ENCODE data around the gene SYNDIG1.

Gene SYNDIG1

DNA sequence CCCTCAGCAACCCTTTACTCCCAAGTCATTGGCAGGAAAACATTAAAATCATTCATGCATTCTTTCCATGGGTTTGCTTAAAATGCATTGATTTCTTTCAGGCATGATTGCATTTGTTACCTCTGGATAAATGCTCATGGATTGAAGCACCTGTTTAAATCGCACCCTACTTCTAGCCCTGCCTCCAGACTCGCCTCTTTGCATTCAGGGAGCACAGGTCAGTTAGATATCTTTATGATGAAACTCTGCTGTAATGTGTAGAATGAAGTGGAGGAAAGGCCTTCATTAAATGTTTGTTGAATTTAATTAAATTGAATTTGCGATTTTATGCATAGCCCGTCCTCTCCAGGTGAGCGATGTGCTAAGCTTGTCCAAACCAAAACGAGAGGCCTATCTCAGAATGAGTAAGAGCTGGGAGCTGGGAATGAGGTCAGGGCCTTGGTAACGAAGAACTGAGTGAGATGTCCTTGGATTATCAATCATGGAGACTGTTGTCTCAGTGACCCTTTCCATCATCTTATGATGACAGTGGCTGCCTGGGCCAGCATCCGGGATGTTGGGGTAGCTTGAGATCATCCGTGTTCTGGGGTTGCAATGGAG, 210.1 kb downstream of the SYNDIG1 start:
- DNase-seq = no peak

DNA sequence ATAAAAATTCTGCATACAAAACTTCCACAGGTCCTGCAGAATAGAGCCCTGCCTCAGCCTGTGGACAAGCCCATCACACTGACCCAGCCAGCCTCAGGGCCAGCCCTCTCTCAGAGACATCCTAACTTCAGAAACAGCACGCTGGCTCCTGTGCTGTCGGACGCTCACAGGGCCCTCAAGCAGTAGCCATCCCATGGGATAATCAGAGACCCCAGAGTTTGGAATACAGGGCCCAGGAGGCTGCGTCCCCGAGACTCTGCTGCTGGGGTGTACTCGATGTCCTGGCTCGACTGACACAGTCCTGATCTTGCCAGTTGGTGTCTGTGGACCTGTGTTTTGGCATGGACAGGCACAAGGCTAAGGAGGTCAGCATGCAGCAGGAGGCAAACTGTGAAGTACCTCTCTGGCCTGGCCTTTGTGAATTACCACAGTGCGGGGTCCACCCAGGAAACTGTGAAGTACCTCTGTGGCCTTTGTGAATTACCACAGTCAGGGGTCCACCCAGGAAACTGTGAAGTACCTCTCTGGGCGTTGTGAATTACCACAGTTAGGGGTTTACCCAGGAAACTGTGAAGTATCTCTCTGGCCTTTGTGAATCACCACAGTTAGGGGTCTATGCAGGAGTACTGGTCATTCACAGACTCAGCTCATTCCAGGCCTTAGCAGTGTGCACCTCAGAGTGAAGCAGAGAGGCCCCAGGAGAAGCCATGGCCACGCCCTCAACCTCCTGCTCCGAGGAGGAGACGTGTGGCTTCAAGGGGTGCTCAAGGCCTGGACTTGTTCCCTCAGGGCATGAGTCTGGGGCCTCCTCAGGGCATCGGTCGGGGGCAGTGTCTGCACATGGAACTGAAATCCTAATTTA, 212.4 kb downstream of the SYNDIG1 start:
- no peak for DNase-seq

DNA sequence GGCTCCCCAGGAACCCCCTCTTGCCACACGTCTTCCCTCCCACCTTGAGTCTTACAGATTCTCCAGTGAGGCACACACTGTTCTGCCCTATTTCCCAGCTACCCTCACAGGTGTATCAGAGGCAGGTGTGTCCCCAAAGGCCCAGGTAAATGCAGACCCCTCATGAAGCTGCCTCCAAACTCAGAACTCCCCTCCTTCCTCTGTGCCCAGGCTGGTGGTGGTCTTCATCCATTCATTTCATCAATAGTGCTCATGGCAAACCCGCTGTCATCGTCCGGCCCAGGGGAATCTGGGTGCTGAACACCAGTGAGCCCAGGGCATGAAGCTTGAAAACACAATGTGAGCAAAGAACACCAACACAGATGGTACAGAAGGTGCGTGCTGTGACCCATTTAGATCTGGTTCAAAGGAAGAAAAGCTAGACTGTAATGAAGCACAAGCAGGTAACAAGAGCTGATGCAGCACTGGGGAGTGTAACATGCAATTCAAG, 213.1 kb downstream of the SYNDIG1 start:
- no peak for DNase-seq

DNA sequence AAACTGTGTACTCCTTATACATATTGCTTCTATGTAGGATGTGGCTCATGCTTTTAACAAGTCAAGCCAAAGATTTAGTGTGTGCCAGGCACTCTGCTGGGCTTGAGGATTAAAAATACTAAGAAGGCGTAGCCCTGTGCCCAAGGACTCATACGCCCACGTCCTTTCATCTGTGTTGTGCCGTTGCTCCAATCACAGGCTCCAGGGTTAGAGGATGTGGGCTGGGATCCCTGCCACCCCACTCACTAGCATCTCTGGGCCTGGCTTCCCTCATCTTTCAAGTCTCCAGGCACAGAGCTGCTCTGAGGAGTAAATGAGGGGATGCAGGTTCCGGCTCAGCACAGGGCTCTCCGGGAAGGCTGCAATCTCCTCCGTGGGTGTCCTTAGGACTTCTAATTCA, 214.2 kb downstream of the SYNDIG1 start:
- no peak for DNase-seq

DNA sequence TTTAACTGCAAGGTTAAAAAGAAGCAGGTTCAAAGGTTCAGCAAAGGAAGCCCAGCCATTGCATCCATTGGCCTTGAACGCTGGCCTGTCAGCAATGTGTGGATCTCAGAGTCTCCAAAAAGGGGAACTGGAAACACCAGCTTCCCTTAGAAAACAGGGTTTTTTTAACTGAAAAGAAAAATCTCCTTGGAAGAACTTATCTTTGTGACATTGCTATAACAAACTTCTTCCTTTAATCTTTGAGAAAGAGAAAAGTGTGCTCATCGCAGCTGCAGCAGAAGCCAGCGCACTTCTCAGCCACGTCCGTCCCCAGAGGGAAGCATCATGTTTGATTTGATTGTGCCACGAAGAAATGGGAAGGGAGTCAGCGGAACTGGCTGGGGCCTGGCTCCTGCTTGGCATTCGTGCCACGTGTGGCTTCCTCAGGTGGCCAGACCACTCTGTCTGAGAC, 215.0 kb downstream of the SYNDIG1 start:
- DNase-seq = no peak

DNA sequence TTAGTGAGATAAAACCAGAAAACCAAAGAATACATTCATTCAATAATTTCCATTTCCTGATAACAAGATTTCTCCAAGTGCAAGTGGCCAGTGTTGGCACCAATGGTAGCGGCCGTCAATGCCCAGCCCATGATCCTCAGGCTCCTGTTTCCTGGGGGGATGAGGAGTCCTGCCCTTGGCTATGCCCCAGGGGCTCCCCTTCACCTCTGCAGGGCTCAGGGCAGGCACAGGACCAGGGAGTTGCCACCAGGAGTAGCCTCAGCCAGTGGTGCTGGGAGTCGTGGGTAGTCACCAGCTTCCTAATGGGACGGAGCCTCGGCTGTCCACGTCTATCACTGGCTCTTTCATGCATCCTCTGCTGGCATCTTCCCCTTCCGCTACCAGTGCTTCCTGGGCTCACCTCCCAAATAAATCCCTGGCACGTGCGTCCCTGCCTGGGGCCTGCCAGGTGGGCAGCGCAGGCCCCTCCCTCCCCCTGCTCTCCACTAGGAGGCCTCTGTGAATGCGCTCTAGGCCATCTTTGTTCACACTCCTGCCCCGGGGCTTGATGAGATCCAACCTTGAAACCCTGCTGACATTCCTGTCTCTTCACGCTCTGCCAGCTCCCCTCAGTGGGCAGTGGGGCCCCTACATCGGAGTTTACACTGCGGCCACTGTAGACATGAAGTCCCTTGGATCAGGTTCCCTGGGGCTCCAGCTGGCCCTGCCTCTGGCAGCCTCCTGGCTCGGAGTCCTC, 215.7 kb downstream of the SYNDIG1 start:
- no peak for DNase-seq

DNA sequence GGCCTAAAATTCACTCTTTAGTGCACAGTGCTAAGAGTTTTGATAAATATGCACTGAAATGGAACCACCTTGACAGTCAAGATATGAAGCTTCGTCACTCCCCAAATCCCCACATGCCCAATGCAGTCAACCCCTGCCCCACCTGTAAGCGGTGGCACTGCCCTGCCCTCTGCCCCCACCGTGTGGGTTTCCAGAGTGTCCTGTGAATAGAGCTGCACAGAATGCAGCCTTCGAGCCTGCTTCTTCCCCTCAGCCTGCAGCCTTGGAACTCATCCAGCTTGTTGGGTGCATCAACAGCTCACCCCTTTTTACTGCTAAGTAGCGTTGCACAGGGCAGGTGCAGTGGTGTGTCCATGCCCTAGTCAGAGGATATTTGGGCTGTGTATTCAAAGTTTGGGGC, 216.3 kb downstream of the SYNDIG1 start:
- DNase-seq = no peak

DNA sequence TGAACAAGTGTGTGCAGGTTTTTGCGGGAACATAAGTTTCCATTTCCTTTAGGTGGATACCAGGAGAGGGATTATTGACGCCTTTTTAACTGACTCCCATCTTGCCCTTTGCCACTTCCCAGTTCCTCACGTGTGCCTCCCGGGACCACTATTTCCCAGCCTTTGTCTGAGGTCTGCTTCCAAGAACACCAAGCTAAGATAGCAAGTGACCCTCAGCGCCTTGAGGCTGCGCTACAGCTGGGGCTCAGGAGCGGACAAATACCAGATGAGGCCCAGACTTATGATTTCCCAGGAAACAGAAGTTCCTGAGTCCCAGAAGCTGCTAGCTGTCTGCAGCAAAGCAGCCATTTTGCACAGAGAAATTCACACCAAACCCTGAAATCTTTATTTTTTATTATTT, 216.7 kb downstream of the SYNDIG1 start:
- no peak for DNase-seq

DNA sequence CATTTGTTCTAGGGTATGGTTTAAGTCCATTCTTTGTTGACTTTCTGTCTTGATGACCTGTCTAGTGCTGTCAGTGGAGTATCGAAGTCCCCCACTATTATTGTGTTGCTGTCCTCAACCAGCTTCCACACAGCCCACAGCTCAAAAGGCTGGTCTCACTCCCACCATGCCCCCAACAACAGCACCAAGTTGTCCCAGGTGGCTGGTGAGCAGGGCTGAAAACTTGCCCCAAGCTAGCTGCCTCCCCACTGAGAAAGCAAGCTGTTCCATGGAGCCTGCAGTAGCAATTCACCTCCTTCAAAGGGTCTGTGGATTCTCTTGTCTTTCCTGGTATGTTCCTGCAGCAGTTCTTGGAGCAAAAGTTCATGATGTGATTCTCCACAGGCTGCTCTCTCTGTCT, 221.0 kb downstream of the SYNDIG1 start:
- DNase-seq = no peak

DNA sequence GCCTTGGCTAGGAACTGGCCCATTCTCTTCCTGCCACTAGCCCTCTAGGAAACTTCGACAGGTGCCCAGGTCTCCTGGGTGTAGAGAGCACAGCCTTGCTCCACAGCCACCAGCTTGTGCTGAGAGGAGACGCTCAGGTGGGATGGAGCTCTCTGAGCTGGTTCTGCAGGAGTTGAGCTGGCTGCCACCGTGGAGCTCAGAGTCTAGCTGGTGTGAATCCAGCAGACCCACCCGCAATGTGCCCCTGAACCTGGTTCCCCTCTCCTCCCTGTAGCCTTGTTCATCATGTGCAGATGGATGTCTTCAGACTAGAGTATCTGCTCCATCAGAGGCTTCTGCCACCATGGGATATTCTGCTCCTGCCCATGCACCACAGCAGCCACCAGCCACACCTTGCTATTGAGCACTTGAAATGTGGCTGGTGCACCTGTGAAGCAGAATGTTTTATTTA, 222.5 kb downstream of the SYNDIG1 start:
- DNase-seq = no peak

DNA sequence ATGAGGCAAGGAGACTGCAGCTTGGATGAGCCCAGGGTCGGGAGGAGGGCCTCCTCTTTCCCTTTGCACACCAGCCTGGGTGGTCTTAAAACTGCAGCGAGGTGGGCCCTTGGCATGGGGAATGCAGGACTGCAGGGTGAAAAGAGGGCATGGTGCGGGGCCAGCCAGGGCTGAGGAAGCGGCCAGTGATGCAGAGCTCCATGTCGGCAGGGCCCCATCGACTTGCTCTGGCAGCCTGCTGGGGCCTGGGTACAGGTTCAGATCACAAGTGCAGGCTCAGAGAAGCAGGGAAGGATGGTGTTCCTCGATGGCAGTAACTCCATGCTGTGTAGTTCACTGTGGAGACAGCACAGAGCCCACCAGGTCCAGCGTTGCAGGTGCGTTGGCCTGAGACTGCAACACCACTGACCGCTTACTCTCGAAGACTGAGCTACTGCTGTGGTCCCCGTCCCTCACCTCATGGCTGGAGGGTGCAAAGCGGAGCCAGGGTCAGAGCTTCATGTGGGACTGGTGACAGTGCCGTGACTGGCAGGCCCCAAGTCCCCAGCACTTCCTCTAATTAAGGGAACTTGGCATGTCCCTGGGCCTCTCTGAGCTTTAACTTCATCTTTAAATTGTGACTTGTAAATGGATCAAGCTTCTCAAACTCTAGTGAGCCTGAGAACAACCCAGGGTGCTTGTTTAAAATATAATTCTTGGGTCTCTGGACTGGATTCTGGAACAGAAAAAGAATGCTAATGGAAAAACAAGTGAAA, 223.2 kb downstream of the SYNDIG1 start:
- no peak for DNase-seq

DNA sequence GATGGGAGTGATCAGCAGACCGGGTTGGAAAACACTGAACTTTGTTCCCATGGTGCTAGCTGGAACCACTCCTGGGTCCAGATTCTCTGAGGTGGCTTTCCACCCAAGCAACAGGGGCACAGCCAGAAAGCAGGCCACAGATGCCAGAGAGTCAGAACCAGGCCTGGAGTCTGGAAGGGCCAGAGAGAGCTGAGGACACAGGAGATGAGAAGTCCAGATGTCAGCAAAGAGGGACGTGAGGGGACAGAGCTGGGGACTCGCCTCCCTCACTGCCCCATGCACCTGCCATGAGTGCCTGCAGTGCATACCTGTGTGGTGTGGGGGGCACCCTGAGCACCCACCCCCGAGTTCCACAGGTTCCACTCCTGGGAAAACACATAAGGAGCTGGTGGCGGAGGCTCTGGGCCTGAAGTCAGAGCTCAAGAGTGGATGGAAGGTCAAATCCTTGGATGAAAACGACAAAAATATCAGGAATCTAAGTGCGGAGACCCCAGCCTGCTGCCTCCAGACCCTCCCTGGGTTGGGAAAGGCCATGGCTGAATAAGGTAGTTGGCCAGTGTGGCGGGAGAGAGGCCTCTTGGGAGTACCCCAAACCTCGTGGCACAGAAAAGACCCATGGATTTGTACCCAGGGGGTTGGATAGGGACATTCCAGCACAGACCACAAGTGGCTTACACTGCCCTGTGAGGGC, 224.2 kb downstream of the SYNDIG1 start:
- no peak for DNase-seq

DNA sequence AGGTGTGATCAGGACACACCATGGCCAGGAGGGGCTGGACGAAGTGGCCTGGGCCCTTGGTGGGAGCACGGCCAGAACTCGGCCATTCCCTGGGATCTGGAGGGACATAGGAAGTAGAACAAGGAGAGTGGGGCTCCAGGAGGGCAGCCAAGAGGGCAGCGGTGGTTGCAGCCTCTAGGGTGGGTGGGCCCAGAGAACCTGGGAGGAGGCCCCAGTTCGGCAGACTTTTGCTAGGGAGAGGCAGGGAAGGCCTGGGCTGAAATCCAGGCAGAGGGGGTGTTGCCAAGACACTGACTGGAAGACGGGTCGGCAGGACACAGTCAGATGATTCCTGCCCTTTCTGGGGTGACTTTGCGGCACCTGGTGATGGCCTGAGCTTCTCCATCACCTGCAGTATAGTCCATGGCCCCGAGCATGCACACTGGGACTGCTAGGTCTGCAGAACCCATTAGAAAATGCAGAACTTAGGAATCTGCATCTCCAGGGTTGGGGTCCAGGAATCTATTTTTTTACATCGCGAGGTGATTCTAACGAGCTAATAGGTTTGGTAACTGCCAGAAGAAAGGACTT, 224.8 kb downstream of the SYNDIG1 start:
- DNase-seq = no peak

DNA sequence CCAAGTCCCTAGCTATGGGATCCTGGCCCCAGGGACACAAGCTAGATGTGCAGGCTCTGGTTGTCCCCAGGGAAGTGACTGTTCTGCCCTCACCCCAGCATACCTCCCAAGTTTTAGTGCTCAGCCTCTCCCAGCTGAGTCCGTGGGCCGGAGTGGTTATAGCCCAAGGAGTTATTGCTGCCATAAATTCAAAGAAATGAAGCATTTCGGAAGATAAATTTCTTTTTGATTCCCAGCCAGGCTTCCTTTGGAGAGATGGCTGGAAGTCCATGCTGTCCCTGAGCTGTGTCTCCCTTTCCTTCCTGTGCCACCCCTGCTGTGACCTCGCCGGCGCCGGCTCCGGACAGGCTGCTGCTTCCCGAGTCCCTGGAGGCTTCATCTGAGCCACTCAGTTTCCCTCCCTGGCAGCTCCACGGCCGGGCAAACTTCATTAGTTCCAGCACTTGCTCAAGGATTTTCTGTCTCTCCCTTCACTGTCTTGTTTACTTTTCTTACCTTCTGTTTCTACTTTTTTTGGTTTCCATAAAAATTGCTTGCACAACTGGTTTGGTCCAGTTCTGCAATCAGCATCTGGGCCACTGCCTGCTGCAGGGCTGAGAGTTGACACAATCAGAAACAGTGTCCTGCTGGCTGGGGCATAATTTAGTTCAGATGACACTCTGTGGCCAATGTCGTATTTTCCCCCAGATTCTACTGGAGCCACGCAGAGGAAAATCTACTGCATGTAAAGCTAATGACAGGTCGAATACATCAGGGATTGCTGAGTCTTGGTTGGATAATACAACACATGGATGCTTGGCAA, 225.5 kb downstream of the SYNDIG1 start:
- no peak for DNase-seq

DNA sequence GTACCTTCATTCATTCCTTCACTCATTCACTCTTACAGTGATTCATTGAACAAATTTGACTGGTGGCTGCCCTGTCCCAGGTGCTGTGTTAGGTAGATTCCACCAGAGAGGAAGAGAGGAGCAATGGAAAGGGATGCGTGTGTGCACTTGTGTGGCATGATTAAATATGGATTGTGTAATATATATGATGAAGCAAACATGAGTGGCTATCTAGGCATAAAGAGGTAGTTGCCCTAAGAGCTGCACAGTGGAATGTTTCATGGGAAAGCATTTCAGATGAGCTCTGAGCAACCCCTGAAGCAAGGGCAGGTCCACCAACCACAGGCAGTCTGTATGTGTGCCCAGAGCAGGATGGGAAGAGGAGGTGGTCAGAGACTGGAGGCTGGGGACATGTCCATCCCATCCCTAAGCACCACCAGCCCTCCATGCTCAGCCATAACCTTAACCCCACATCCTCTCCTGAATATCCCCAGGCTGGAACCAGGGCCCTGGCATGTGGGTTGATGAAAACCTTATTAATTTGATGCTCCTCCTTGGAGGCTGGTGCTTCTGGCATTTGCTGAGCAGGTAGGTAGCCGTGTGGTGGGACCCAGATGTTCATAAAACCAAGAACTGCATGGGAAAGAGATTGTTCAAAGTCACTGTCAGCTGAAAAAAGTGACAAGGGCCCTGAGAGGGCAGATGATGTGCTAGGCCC, 226.2 kb downstream of the SYNDIG1 start:
- no peak for DNase-seq

DNA sequence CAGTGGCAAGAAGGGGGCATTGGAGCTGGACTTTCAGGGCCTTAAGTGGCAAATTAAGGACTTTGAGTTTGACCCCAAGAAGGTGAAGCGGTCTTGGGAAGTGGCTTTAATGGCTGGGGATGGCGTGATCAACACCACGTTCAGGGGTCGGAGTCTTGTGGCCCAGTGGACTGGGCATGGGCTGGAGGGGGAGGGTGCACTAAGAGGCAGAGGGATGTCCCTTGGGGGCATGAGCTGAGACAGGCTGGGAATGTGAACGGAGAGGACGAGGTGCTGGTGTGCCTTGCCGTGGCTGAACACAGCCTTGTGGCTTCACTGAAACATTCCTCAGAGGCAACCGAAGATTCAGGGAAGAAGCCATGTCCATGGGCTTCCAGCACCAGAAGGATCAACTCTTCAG, 227.0 kb downstream of the SYNDIG1 start:
- DNase-seq = no peak

DNA sequence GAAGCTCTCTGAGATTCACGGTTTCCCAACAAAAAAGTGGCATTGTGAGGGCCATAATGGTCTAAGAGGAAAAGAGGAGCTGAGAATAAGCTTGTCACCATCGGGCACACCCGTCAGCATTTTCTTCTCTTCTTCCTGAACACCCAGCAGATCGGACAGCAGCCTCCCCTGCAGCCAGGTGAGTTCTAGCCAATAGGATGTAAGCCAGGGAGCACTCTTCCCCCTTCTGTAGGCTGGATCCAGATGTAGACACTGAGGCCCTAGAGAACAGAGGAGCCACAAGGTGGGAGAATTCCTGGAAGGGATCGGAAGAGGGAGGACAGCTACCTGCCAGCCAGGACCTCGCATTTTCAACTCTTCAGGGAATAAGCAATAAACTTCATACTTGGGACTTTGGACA, 228.0 kb downstream of the SYNDIG1 start:
- no peak for DNase-seq

DNA sequence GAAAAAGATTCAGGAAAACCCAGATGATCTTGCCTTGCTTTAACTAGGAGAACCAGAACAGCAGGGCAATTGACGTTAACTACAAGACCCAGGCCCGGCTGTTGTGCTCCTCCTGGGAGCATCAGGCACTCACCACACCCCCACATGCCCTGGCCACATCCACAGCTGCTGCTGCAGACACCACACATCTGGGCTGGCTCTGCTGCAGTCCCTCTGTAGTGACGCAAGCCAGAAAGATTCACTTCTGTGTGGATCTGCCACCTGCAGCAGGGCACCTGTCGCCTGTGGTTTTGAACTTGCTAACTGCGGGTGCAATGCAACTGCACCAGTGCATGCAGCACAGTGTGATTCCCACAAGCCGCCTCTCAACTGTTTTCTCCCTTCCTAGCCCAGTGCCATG, 228.8 kb downstream of the SYNDIG1 start:
- DNase-seq = no peak

DNA sequence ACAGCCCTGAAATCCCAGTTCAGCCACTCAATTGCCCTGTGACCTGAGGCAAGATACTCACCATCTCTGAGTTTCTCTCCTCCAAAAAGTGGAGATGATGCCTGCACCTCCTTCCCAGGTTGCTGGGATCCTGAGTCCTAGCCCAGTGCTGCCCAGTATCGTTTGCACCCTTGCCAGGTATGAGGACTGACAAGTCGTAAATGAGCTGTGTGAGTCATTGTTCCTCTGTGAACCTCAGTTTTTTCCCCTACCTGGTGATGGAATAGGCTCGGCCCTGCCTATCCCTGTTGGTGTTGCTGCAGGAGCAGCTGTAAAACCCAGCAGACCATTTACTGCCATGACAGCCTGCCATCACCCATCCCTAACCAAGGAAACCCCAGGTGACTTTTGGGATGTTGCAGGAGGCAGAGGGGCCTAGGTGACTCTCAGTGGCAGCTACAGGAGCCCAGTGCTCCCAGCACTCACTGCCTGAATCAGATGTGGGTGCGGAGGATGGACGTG, 229.3 kb downstream of the SYNDIG1 start:
- no peak for DNase-seq
